Suprapubic skin (tissue), 4 donors: ENCODE measurements around the gene HINFP.

Experiments used
- POLR2A ChIP-seq, 2 donors: fragments of 450-650 bp; IDR thresholded peaks; one replicate each; pipeline ENCODE4 v1.6.1; 2017; ENCODE audit warnings: antibody characterized with exemption in 2 of 2, mild to moderate bottlenecking in 2 of 2, moderate library complexity in 2 of 2
- POLR2AphosphoS5 ChIP-seq, 3 donors: sonication (generic); formaldehyde crosslinking; IDR thresholded peaks; one replicate each; pipeline ENCODE4 v1.6.1; 2017; ENCODE audit warnings: antibody characterized with exemption in 3 of 3
- TF ChIP-seq, protein P1 (sequence below), 2 donors: fragments of 200-600 bp in 1 of 2; fragments of 450-650 bp in 1 of 2; sonication (generic) in 1 of 2; IDR thresholded peaks; one replicate each; pipeline ENCODE4 v1.5.1; 2016 to 2019; ENCODE audit warnings: antibody characterized with exemption in 2 of 2, mild to moderate bottlenecking in 1 of 2, moderate library complexity in 1 of 2

DNA sequence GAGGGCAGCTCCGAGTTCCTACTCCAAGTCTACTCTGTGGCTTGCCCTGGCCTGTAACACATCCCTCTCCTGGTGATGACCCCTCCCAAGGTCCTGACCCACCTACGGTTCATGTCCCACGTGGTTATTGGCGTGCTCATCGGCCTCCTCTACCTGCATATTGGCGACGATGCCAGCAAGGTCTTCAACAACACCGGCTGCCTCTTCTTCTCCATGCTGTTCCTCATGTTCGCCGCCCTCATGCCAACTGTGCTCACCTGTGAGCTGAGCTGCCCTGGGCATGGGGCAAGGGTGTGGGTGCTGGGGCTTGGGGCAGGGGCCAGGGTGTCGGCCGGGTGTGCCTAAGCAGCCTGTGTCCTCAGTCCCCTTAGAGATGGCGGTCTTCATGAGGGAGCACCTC is 37.1 kb downstream of the HINFP start:
- TF ChIP-seq POLR2A (IDR thresholded peaks at IDR 0.05) (no peak), POLR2AphosphoS5 (IDR thresholded peaks at IDR 0.05) (no peak)
- TF ChIP-seq, protein P1, sequence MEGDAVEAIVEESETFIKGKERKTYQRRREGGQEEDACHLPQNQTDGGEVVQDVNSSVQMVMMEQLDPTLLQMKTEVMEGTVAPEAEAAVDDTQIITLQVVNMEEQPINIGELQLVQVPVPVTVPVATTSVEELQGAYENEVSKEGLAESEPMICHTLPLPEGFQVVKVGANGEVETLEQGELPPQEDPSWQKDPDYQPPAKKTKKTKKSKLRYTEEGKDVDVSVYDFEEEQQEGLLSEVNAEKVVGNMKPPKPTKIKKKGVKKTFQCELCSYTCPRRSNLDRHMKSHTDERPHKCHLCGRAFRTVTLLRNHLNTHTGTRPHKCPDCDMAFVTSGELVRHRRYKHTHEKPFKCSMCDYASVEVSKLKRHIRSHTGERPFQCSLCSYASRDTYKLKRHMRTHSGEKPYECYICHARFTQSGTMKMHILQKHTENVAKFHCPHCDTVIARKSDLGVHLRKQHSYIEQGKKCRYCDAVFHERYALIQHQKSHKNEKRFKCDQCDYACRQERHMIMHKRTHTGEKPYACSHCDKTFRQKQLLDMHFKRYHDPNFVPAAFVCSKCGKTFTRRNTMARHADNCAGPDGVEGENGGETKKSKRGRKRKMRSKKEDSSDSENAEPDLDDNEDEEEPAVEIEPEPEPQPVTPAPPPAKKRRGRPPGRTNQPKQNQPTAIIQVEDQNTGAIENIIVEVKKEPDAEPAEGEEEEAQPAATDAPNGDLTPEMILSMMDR (IDR thresholded peaks at IDR 0.05) = no peak
